NT2/D1 (cell line): ENCODE measurements around the gene CDKN1C.

Experiments
- DNase-seq: peaks from one replicate; pipeline ENCODE4 v3.0.0-alpha.2; 2011; ENCODE audit warnings: low read depth, low spot score
- H3K27me3 ChIP-seq: 2 replicates; pipeline ENCODE4 v1.6.0; 2011; ENCODE audit warnings: mild to moderate bottlenecking; ENCODE audit not compliant: insufficient read length, insufficient read depth
- H3K36me3 ChIP-seq: 2 replicates; pipeline ENCODE4 v1.6.1; 2011; ENCODE audit warnings: mild to moderate bottlenecking, low read length, mixed read lengths; ENCODE audit not compliant: insufficient read depth, insufficient read length
- H3K4me1 ChIP-seq: 2 replicates; pipeline ENCODE4 v1.5.1; 2011; ENCODE audit not compliant: insufficient read depth, insufficient read length
- H3K4me3 ChIP-seq: 2 replicates; pipeline ENCODE4 v1.5.1; 2011; ENCODE audit warnings: low read depth; ENCODE audit not compliant: insufficient read length
- H3K9ac ChIP-seq: 2 replicates; pipeline ENCODE4 v1.6.0; 2011; ENCODE audit warnings: low read depth; ENCODE audit not compliant: insufficient read length
- H3K9me3 ChIP-seq: 2 replicates; pipeline ENCODE4 v1.5.1; 2011; ENCODE audit warnings: mild to moderate bottlenecking, low read length; ENCODE audit not compliant: insufficient read depth
- SUZ12 ChIP-seq: IDR thresholded peaks from 2 replicates; pipeline ENCODE4 v1.6.1; 2011; ENCODE audit not compliant: insufficient read length, insufficient read depth; ENCODE audit errors: extremely low read depth
- YY1 ChIP-seq: IDR thresholded peaks from 2 replicates; pipeline ENCODE4 v1.6.1; 2011; ENCODE audit not compliant: insufficient read length, insufficient read depth
- ZNF274 ChIP-seq: IDR thresholded peaks from 2 replicates; pipeline ENCODE4 v1.6.1; 2011; ENCODE audit warnings: mild to moderate bottlenecking, low read depth, low read length

Gene CDKN1C

GRCh38 chr11:2878782-2879181, 6.8 kb downstream of the CDKN1C start:
- peaks cover 16% of the 10 kb centered on the region; the same call in 1 of the 2 replicates for H3K9me3 ChIP-seq
- peaks cover 18% of the 10 kb centered on the region for H3K4me1 ChIP-seq
- no peak overlapping the region for H3K9ac ChIP-seq
- DNase-seq = no peak
- H3K27me3 ChIP-seq = peaks cover 68% of the 10 kb centered on the region
- peaks cover 8% of the 10 kb centered on the region for H3K36me3 ChIP-seq
- TF ChIP-seq ZNF274 (no peak), YY1 (no peak), SUZ12 (no peak)
- H3K4me3 ChIP-seq = no peak overlapping the region

DNA sequence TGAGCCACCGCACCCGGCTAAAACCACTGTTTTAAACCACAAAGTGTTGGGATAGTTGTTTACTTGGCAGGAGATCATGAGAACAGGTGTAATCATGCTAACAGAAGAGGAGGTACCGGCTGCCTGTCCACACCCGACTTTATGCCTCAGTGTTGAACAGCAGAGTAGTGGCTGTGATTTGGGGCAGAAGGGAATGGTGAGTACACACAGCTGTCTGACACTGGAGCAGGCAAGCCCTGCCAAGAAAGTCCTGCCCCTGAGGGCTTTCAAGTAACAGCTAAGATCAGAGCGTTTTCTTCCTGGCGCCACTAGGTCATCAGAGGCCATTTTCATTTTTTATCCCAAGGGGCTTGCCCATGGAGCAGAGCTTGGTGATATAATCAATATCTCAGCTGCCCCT, 8.1 kb downstream of the CDKN1C start:
- Histone ChIP-seq H3K9me3 (peaks cover 16% of the 10 kb centered on the region; the same call in 1 of the 2 replicates), H3K9ac (no peak overlapping the region), H3K4me3 (no peak overlapping the region), H3K27me3 (peaks cover 57% of the 10 kb centered on the region), H3K36me3 (no peaks in the 10 kb centered on the region), H3K4me1 (peaks cover 12% of the 10 kb centered on the region)
- DNase-seq = no peak
- TF ChIP-seq SUZ12 (no peak), ZNF274 (no peak), YY1 (no peak)

DNA sequence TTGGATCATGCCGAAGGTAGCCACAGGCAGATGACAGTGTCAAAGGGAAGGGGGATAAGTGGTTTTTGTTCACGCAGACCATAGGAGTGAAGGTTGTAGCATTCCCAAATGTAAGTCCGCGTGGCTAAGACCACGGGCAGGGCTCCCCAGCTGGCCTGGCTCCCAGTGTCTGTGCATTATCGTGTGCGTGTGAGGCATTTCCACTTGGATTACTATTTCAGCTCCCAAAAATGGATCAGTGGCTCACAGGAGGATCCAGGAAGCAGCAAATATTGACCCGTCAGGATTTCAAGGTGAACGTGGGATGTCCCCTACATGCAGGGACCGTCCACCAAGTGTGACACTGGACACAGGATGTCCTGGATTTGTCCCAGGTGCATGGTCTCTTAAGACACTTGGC, 10.6 kb downstream of the CDKN1C start:
- Histone ChIP-seq H3K4me1 (peaks cover 11% of the 10 kb centered on the region), H3K27me3 (peaks cover 51% of the 10 kb centered on the region), H3K9me3 (peaks cover 16% of the 10 kb centered on the region; the same call in 1 of the 2 replicates), H3K4me3 (no peak overlapping the region), H3K36me3 (no peaks in the 10 kb centered on the region), H3K9ac (no peak overlapping the region)
- no peak for DNase-seq
- TF ChIP-seq YY1 (no peak), ZNF274 (no peak), SUZ12 (no peak)

DNA sequence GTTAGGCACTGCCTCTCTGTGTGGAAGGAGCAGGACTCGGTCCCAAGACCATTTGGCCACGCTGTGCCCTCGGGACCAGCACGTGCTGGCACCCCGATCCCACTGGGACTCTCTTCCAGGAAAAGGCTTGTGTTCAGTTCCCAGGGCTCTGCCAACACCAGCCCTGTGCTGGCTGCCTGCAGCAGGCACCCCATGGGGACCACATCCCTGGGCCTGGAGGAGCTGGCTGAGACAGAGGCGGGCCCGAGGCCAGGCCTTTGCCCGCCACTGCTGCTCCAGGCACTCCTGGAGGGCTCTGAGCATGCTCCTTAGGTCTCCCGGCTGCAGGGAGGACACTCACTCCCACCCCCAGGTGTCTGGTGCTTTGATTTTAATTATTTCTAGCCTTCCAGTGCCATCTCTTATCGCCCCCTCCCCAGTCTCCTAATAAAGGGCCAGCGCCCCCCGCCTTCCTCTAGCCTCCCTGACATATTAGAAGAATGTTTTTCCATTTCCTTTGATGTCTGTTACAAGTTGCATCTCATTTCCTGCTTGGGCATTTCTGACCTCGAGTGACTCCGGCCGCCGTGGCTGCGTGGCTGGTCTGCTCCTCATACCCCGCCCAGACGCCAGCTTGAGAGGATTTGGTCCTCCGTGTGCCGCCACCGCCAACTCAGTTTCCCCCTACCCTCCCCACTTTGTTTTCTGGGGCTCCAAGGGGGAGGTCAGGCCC, 14.4 kb downstream of the CDKN1C start:
- Histone ChIP-seq H3K36me3 (no peaks in the 10 kb centered on the region), H3K9ac (peak overlapping the region; percentile 9), H3K4me3 (no peak overlapping the region), H3K9me3 (peaks cover 9% of the 10 kb centered on the region; the same call in 1 of the 2 replicates), H3K27me3 (peaks cover 73% of the 10 kb centered on the region), H3K4me1 (peaks cover 27% of the 10 kb centered on the region)
- DNase-seq = no peak
- TF ChIP-seq ZNF274 (no peak), SUZ12 (no peak)

GRCh38 chr11:2870460-2870859, 15.1 kb downstream of the CDKN1C start:
- Histone ChIP-seq H3K4me3 (no peak overlapping the region), H3K4me1 (peaks cover 29% of the 10 kb centered on the region), H3K9ac (peak overlapping the region; percentile 6), H3K27me3 (peaks cover 73% of the 10 kb centered on the region), H3K9me3 (peaks cover 9% of the 10 kb centered on the region; the same call in 1 of the 2 replicates), H3K36me3 (no peaks in the 10 kb centered on the region)
- no peak for DNase-seq
- TF ChIP-seq ZNF274 = no peak
- no peak for TF ChIP-seq SUZ12
- TF ChIP-seq YY1 = no peak

DNA sequence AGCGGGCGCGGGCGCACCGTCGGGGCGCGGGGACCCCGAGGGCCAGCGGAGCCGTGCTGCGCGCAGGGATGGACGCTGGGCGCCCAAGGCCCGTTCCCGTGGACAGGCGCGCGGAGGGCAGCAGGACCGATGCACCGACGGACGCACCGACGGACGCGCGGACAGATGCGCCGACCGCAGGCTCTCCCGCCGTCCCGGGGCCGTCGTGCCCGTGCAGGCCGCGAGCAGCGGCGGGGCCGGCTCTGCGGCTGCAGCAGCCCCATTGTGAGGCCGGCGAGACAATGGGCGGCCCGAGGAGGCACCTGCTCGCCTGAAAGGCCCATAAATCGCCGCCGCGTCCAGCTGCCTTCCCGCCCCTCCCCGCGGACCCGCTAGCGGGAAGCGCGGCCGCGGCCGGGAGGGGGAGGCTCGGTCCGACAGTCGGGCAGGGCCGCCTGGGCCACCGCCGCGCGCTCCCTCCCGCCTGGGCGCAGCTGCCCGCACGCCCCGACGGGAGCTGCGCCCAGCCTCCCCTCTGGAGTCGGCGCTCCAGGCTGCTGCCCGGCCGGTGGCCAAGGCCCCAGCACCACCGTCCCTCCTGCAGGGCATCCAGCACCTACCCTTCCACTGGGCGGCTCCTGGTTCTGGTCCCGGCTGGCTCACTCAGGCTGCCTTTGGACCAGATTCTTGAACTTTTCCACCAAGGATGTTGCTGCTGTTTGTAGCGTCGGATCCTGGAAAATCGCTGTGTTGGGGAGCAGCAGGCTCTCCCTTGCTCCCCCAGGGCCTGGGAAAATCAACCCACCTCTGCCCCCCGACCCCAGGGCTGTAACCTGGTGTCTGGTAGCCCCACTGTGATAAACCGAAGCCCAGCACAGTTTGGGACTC, 15.8 kb downstream of the CDKN1C start:
- Histone ChIP-seq H3K9ac (no peak overlapping the region), H3K9me3 (peaks cover 4% of the 10 kb centered on the region; the same call in 1 of the 2 replicates), H3K4me3 (no peak overlapping the region), H3K27me3 (peaks cover 74% of the 10 kb centered on the region), H3K4me1 (peaks cover 29% of the 10 kb centered on the region), H3K36me3 (no peaks in the 10 kb centered on the region)
- no peak for DNase-seq
- TF ChIP-seq ZNF274 (no peak), SUZ12 (no peak), YY1 (no peak)

- no peaks in the 10 kb centered on the region for H3K36me3 ChIP-seq
- H3K4me3 ChIP-seq = no peak overlapping the region
- DNase-seq = no peak
- no peak for TF ChIP-seq YY1
- TF ChIP-seq ZNF274 = no peak
- TF ChIP-seq SUZ12 = no peak
- H3K27me3 ChIP-seq = peaks cover 74% of the 10 kb centered on the region
- H3K4me1 ChIP-seq = peaks cover 30% of the 10 kb centered on the region
- H3K9me3 ChIP-seq = no peaks in the 10 kb centered on the region
- H3K9ac ChIP-seq = no peak overlapping the region
These were observed 16.4 kb downstream of the CDKN1C start for GRCh38 chr11:2869134-2869526.
